Heart left ventricle (tissue), 13 donors: ENCODE measurements around the gene VAC14.

ENCODE experiments used
- POLR2A ChIP-seq, 2 donors: fragments of 450-650 bp; IDR thresholded peaks; one replicate each; pipeline ENCODE4 v1.6.1; 2017; ENCODE audit warnings: antibody characterized with exemption in 2 of 2, mild to moderate bottlenecking in 2 of 2, moderate library complexity in 2 of 2
- TF ChIP-seq, protein P1 (sequence below), 12 donors: fragments of 200-600 bp; sonication (generic) in 4 of 12; IDR thresholded peaks; one replicate each; pipeline versions ENCODE4 v1.5.0 to v1.8.0; 2018 to 2022; ENCODE audit warnings: antibody characterized with exemption in 12 of 12, mild to moderate bottlenecking in 5 of 12
- donor health status: ischemic (EF 13 %, LVEDD 7.1; RV severe dilation, severe dysfunction).
- donor health status: DM: no; HTN: yes; CAD: no.
- donor health status: DM: no; HTN: no; CAD: no.
- donor health status: ischemic (EF 25% LVEDD 6.9; RV normal size, moderate dysfunction).
- donor health status: ischemic (EF 25% LVEDD 5.7; RV mildly dilated, moderate dysfunction).
- donor health status: ischemic (EF 35%, LVEDD 5.7; RV mildly dilated, moderate dysfunction).
- donor health status: nonischemic (EF 11% LVEDD 7.7; RV severe dilation, severe dysfunction).
- donor health status: DM: yes; HTN: yes; CAD: no.
- donor health status: PGD.
- donor health status: ischemic (EF 29% LVEDD 5.4; RV normal size, mild dysfunction).
- donor health status: nonischemic (EF 23%, LVEDD 6.1; RV moderate dilation, normal function).

GRCh38 chr16:70769131-70769530, 31.8 kb downstream of the VAC14 start:
- TF ChIP-seq, protein P1, sequence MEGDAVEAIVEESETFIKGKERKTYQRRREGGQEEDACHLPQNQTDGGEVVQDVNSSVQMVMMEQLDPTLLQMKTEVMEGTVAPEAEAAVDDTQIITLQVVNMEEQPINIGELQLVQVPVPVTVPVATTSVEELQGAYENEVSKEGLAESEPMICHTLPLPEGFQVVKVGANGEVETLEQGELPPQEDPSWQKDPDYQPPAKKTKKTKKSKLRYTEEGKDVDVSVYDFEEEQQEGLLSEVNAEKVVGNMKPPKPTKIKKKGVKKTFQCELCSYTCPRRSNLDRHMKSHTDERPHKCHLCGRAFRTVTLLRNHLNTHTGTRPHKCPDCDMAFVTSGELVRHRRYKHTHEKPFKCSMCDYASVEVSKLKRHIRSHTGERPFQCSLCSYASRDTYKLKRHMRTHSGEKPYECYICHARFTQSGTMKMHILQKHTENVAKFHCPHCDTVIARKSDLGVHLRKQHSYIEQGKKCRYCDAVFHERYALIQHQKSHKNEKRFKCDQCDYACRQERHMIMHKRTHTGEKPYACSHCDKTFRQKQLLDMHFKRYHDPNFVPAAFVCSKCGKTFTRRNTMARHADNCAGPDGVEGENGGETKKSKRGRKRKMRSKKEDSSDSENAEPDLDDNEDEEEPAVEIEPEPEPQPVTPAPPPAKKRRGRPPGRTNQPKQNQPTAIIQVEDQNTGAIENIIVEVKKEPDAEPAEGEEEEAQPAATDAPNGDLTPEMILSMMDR (IDR thresholded peaks at IDR 0.05): no peak
- no peak for TF ChIP-seq POLR2A (IDR thresholded peaks at IDR 0.05)
